ENCODE results near the gene SHISAL1.

SHISAL1 gene

DNA sequence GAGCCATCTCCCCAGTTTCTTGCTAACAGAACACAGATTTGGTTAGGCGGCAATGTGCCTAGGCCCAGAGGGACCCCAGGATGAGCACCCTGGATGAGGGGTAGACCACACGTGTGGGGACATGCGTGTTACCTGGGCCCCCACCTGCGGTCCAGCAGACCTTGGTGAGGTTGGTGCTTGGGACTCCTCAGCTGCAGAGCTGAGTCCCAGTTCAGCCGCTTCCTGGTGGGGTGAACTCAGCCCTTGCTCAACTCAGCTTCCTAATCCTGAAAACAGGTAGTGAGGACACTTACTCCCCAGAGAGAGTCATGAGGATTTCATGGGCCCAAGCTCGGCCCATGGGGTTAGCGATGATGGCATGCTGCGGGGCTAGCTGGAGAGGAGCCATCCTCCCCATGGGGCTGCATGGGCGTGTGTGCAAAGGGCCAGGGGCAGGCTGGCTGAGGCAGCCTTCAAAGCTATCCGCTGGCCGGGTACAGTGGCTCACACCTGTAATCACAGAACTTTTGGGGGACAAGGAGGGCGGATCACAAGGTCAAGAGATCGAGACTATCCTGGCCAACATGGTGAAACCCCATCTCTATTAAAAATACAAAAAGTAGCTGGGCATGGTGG lies 46.9 kb upstream of the SHISAL1 start:
- Histone ChIP-seq H3K4me2 (ENCODE audit: low read length) (no peak overlapping the region), H3K27me3 (ENCODE audit: low read depth, low read length) (peaks cover 53% of the 10 kb centered on the region), H3K9ac (ENCODE audit: low read length) (no peak overlapping the region), H2AFZ (ENCODE audit: low read depth, low read length) (no peak overlapping the region), H3K4me1 (ENCODE audit: low read length) (no peaks in the 10 kb centered on the region), H3K9me3 (ENCODE audit: insufficient read depth, low read length) (no peaks in the 10 kb centered on the region), H3K4me3 (ENCODE audit: low read length) (no peak overlapping the region), H4K20me1 (ENCODE audit: insufficient read depth, low read length) (no peaks in the 10 kb centered on the region), H3K36me3 (replicated peaks; ENCODE audit: low read depth, low read length) (no peaks in the 10 kb centered on the region), H3K27ac (ENCODE audit: low read length) (no peak overlapping the region), H3K79me2 (ENCODE audit: low read length) (no peaks in the 10 kb centered on the region)
- TF ChIP-seq, protein P1, sequence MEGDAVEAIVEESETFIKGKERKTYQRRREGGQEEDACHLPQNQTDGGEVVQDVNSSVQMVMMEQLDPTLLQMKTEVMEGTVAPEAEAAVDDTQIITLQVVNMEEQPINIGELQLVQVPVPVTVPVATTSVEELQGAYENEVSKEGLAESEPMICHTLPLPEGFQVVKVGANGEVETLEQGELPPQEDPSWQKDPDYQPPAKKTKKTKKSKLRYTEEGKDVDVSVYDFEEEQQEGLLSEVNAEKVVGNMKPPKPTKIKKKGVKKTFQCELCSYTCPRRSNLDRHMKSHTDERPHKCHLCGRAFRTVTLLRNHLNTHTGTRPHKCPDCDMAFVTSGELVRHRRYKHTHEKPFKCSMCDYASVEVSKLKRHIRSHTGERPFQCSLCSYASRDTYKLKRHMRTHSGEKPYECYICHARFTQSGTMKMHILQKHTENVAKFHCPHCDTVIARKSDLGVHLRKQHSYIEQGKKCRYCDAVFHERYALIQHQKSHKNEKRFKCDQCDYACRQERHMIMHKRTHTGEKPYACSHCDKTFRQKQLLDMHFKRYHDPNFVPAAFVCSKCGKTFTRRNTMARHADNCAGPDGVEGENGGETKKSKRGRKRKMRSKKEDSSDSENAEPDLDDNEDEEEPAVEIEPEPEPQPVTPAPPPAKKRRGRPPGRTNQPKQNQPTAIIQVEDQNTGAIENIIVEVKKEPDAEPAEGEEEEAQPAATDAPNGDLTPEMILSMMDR (IDR thresholded peaks at IDR 0.05; ENCODE audit: low read depth, low read length), result no peak
- no peak for TF ChIP-seq EZH2phosphoT487 (IDR thresholded peaks at IDR 0.05; ENCODE audit: low read depth)

DNA sequence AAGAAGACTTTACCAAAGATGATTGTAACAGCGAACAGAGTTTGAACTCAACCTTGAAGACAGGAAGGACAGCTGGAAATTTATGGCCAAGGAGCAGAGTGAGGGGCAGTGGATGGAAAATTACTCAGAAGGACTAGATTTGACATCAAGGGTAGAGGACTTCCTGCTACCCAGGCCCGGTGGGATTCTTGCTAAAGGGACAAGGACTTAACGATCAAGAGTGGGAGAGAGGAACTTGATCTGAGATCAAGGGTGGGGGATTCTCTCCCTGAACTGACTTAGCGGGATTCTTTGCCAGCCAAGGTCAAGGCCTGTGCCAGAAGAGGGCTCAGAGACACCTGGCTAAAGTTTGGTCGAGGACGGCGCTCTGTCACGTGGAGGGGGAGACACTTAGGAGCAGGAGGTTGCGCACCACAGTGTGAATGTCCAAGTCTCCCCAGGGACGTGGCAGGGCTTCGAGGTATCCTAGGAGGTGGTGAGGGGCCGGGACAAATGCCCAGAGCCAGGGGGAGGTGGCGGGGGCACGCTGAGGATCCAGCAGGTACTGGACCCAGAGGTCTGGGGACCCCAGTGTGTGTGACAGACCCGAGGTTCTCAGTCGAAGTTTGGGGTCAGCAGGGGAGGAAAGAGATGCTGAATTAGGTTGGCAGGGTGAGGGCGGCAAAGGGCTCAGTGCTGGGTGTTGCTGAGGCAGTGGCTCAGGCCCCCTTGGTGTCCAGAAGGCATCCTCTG lies 46.1 kb upstream of the SHISAL1 start:
- Histone ChIP-seq H4K20me1 (ENCODE audit: insufficient read depth, low read length) (no peaks in the 10 kb centered on the region), H3K36me3 (replicated peaks; ENCODE audit: low read depth, low read length) (no peaks in the 10 kb centered on the region), H3K4me2 (ENCODE audit: low read length) (no peak overlapping the region), H3K4me1 (ENCODE audit: low read length) (no peaks in the 10 kb centered on the region), H2AFZ (ENCODE audit: low read depth, low read length) (no peak overlapping the region), H3K27ac (ENCODE audit: low read length) (no peak overlapping the region), H3K9me3 (ENCODE audit: insufficient read depth, low read length) (no peaks in the 10 kb centered on the region), H3K9ac (ENCODE audit: low read length) (no peak overlapping the region), H3K27me3 (ENCODE audit: low read depth, low read length) (peaks cover 59% of the 10 kb centered on the region), H3K79me2 (ENCODE audit: low read length) (no peaks in the 10 kb centered on the region), H3K4me3 (ENCODE audit: low read length) (no peak overlapping the region)
- TF ChIP-seq EZH2phosphoT487 (IDR thresholded peaks at IDR 0.05; ENCODE audit: low read depth), result no peak
- TF ChIP-seq, protein P1 (IDR thresholded peaks at IDR 0.05; ENCODE audit: low read depth, low read length), result no peak

DNA sequence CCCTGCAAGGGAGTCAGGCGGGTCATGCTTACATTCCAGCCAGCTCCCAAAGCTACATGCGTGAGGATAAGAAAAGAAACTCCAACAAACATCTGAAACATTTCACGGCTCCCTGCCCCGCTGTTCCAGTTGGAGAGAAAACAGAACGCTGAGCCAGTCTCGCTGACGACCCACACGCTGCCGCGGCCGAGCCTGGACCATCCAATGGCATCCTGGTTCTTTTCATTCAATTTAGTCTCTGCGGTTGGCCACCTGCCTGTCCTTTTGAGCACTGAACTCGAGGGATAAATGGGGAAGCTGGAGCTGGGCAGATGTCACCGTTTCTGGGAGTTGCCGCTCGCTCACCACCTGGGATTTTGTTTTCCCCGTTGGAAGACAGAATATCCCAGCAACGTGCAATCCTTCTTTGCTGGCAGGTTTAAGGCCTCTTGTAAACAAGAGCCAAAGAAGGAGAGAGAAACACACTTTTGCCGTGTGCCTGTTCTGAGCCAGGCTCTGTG lies 45.3 kb upstream of the SHISAL1 start:
- no peaks in the 10 kb centered on the region for H4K20me1 ChIP-seq (ENCODE audit: insufficient read depth, low read length)
- no peak overlapping the region for H3K27ac ChIP-seq (ENCODE audit: low read length)
- TF ChIP-seq, protein P1 (IDR thresholded peaks at IDR 0.05; ENCODE audit: low read depth, low read length), result no peak
- no peak for TF ChIP-seq EZH2phosphoT487 (IDR thresholded peaks at IDR 0.05; ENCODE audit: low read depth)
- H3K4me2 ChIP-seq (ENCODE audit: low read length), result no peak overlapping the region
- H3K27me3 ChIP-seq (ENCODE audit: low read depth, low read length), result peaks cover 65% of the 10 kb centered on the region
- H3K9ac ChIP-seq (ENCODE audit: low read length), result no peak overlapping the region
- H3K36me3 ChIP-seq (replicated peaks; ENCODE audit: low read depth, low read length), result no peaks in the 10 kb centered on the region
- no peak overlapping the region for H2AFZ ChIP-seq (ENCODE audit: low read depth, low read length)
- H3K9me3 ChIP-seq (ENCODE audit: insufficient read depth, low read length), result no peaks in the 10 kb centered on the region
- no peaks in the 10 kb centered on the region for H3K4me1 ChIP-seq (ENCODE audit: low read length)
- no peak overlapping the region for H3K4me3 ChIP-seq (ENCODE audit: low read length)
- H3K79me2 ChIP-seq (ENCODE audit: low read length), result no peaks in the 10 kb centered on the region

DNA sequence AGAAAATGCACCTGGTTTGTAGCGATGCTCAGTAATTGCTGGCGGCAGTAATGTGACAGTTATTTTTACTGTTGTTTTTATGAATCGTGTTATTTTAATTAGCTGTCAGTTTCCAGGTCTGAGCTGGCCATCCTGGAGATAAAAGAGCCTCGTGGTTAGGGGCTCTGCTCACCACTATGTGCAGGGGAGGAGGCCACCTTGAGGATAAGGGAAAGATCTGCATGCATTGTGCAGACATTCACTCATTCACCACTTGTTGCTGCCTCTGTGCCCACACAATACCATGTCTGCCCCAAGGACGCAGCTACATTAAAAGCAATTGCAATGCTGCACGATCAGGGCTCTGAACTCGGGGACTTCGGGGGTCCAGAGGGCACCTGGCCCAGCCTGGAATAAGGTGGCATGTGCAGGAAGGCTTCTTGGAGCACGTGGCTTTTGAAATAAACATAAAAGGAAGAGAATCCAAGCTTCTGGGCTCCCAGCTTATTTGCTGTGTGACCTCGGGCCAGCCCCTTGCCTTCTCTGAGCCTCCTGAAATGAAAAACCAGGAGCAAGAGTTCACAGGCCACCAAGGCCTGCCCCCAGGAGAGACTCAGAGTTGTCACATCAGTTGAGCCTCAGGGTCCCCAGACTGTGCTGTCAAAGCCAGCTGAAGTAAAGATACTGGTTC lies 44.7 kb upstream of the SHISAL1 start:
- Histone ChIP-seq H3K4me1 (ENCODE audit: low read length) (no peaks in the 10 kb centered on the region), H2AFZ (ENCODE audit: low read depth, low read length) (no peak overlapping the region), H3K9me3 (ENCODE audit: insufficient read depth, low read length) (no peaks in the 10 kb centered on the region), H3K79me2 (ENCODE audit: low read length) (no peaks in the 10 kb centered on the region), H3K4me3 (ENCODE audit: low read length) (no peak overlapping the region), H4K20me1 (ENCODE audit: insufficient read depth, low read length) (no peaks in the 10 kb centered on the region), H3K27ac (ENCODE audit: low read length) (no peak overlapping the region), H3K36me3 (replicated peaks; ENCODE audit: low read depth, low read length) (no peaks in the 10 kb centered on the region), H3K4me2 (ENCODE audit: low read length) (no peak overlapping the region), H3K27me3 (ENCODE audit: low read depth, low read length) (peaks cover 62% of the 10 kb centered on the region), H3K9ac (ENCODE audit: low read length) (no peak overlapping the region)
- TF ChIP-seq, protein P1 (IDR thresholded peaks at IDR 0.05; ENCODE audit: low read depth, low read length), result no peak

All from OCI-LY3 (cell line).